Endothelial cell of umbilical vein (primary cell): ENCODE data around the gene SLCO2A1. TPM values are rescaled to one million over a fixed set of nuclear protein-coding genes. Genes with fewer than 3 reads are reported as not detected.

Source experiments
- BruUV-seq: library from RNA; stranded (reverse); fragments of 400-500 nt; replicated peaks from 2 replicates; lab custom pipeline; 2021; lab: Mats Ljungman, UMichigan
- CTCF ChIA-PET: fragments of 300-600, 350-600 bp; sonication (Branson Sonifier 250); formaldehyde crosslinking; loops from one replicate; lab custom pipeline; 2021; ENCODE audit warnings: antibody characterized with exemption, inconsistent platforms; lab: Charles Lee
- POLR2A ChIA-PET: fragments of 300-600, 350-600 bp; sonication (Branson Sonifier 250); formaldehyde crosslinking; loops from one replicate; lab custom pipeline; 2021; ENCODE audit warnings: antibody characterized with exemption, inconsistent platforms; lab: Charles Lee
- DNase-seq: peaks from one replicate; pipeline ENCODE4 v3.0.0-alpha.2; 2011; ENCODE audit warnings: low read depth, low spot score
- FAIRE-seq: peaks from 2 replicates; lab custom pipeline; 2011; peaks lifted over from hg19 to GRCh38; lab: Jason Lieb, UNC
- H2AFZ ChIP-seq: 2 replicates; pipeline ENCODE4 v1.6.0; 2012; ENCODE audit warnings: low read depth, low read length, control low read depth, inconsistent platforms
- H3K27ac ChIP-seq: 2 replicates; pipeline ENCODE4 v1.5.1; 2011; ENCODE audit warnings: low read depth, mild to moderate bottlenecking, control low read depth, low read length, moderate library complexity; ENCODE audit not compliant: insufficient read depth
- H3K27me3 ChIP-seq, 2 experiments: 2 replicates each; pipeline versions ENCODE4 v1.6.0 to v1.6.1; 2011; ENCODE audit warnings: low read length in 2 of 2, mixed read lengths in 1 of 2; ENCODE audit not compliant: control insufficient read depth in 2 of 2, insufficient read depth in 2 of 2
- H3K36me3 ChIP-seq, 2 experiments: 2 replicates in 1 of 2; 3 replicates in 1 of 2; pipeline ENCODE4 v1.5.1; 2011; ENCODE audit warnings: low read length in 2 of 2, mild to moderate bottlenecking in 1 of 2, moderate library complexity in 1 of 2; ENCODE audit not compliant: control insufficient read depth in 2 of 2, insufficient read depth in 2 of 2; ENCODE audit errors: extremely low read depth in 1 of 2
- H3K4me1 ChIP-seq: 3 replicates; pipeline ENCODE4 v1.5.1; 2011; ENCODE audit warnings: mild to moderate bottlenecking, low read length; ENCODE audit not compliant: control insufficient read depth, insufficient read depth; ENCODE audit errors: extremely low read depth
- H3K4me2 ChIP-seq: 2 replicates; pipeline ENCODE4 v1.6.1; 2011; ENCODE audit warnings: low read length, control low read depth, mixed read lengths; ENCODE audit not compliant: insufficient read depth
- H3K4me3 ChIP-seq, 3 experiments: fragments of 200-600 bp in 1 of 3; sonication (generic), shearing (Covaris generic) in 1 of 3; replicated peaks in 1 of 3; 2 replicates each; pipeline ENCODE4 v1.5.1; 2011 to 2016; ENCODE audit warnings: control low read depth in 3 of 3, low read length in 3 of 3, mild to moderate bottlenecking in 2 of 3, inconsistent platforms in 1 of 3, low read depth in 1 of 3, moderate library complexity in 1 of 3; ENCODE audit not compliant: insufficient read depth in 1 of 3
- H3K79me2 ChIP-seq: 2 replicates; pipeline ENCODE4 v1.6.0; 2012; ENCODE audit warnings: low read length, inconsistent platforms; ENCODE audit not compliant: control insufficient read depth, insufficient read depth
- H3K9ac ChIP-seq: replicated peaks from 2 replicates; pipeline ENCODE3; 2011; ENCODE audit warnings: low read length, control low read depth; ENCODE audit not compliant: insufficient read depth; ENCODE audit errors: extremely low read depth
- H3K9me1 ChIP-seq: replicated peaks from 3 replicates; pipeline ENCODE4 v1.6.0; 2011; ENCODE audit warnings: mild to moderate bottlenecking, low read length; ENCODE audit not compliant: control insufficient read depth, insufficient read depth; ENCODE audit errors: extremely low read depth
- H3K9me3 ChIP-seq: replicated peaks from 2 replicates; pipeline ENCODE4 v1.5.1; 2012; ENCODE audit warnings: low read length, inconsistent platforms; ENCODE audit not compliant: control insufficient read depth, insufficient read depth
- H4K20me1 ChIP-seq: replicated peaks from 2 replicates; pipeline ENCODE3; 2011; ENCODE audit warnings: mild to moderate bottlenecking, low read length; ENCODE audit not compliant: control insufficient read depth, insufficient read depth; ENCODE audit errors: extremely low read depth
- EZH2 ChIP-seq: IDR thresholded peaks from 2 replicates; pipeline ENCODE4 v1.6.1; 2012; ENCODE audit warnings: borderline replicate concordance, low read depth, mild to moderate bottlenecking, moderate library complexity, low read length, inconsistent platforms; ENCODE audit not compliant: severe bottlenecking
- FOS ChIP-seq: IDR thresholded peaks from 2 replicates; pipeline ENCODE4 v1.6.1; 2011; ENCODE audit warnings: mild to moderate bottlenecking, low read length, moderate library complexity, borderline replicate concordance; ENCODE audit not compliant: insufficient read depth
- GATA2 ChIP-seq: IDR thresholded peaks from 2 replicates; pipeline ENCODE4 v1.7.0; 2011; ENCODE audit warnings: low read depth, mild to moderate bottlenecking, moderate library complexity, mixed read lengths, low read length; ENCODE audit not compliant: insufficient read length, insufficient read depth
- JUN ChIP-seq: IDR thresholded peaks from 2 replicates; pipeline ENCODE4 v1.6.1; 2011; ENCODE audit warnings: borderline replicate concordance, low read depth; ENCODE audit not compliant: insufficient read length, insufficient read depth
- MAX ChIP-seq: IDR thresholded peaks from 2 replicates; pipeline ENCODE4 v1.6.1; 2011; ENCODE audit not compliant: insufficient read depth, insufficient read length
- MYC ChIP-seq: IDR thresholded peaks from one replicate; pipeline ENCODE4 v1.6.1; 2011; ENCODE audit warnings: mild to moderate bottlenecking, low read depth, low read length
- POLR2A ChIP-seq: IDR thresholded peaks from 2 replicates; pipeline ENCODE4 v1.6.1; 2012; ENCODE audit warnings: low read depth, mild to moderate bottlenecking, control low read depth, low read length
- POLR2AphosphoS5 ChIP-seq: IDR thresholded peaks from 2 replicates; pipeline ENCODE4 v1.6.1; 2012; ENCODE audit warnings: low read depth, mild to moderate bottlenecking, control low read depth, low read length, moderate library complexity; ENCODE audit not compliant: insufficient read depth
- dilution Hi-C: fragments of 300-500 bp; cut with MboI; formaldehyde crosslinking; loops from one replicate; pipeline ENCODE4 v1.15.0; 2019; ENCODE audit warnings: low sequenced_read_pairs; ENCODE audit not compliant: extremely low pct_ligation_motif_present
- intact Hi-C: fragments of 100-400 bp; cut with micrococcal nuclease; formaldehyde crosslinking; loops from one replicate; pipeline ENCODE4 v1.10.0; 2022
- polyA plus RNA-seq, 4 experiments: library from polyadenylated mRNA; depleted of rRNA in 3 of 4; stranded (reverse) in 3 of 4; unstranded in 1 of 4; fragments of >200 nt; gene quantifications; 2 replicates each; pipeline versions ENCODE4 v1.2.1 to v1.2.3, GENCODE V29; 2011 to 2012; ENCODE audit warnings: missing spikeins in 1 of 4
- total RNA-seq: library from RNA; stranded (reverse); gene quantifications from 2 replicates; pipeline ENCODE4 v1.2.3, GENCODE V29; 2021
- TF ChIP-seq, protein P1 (sequence below), 2 donors: IDR thresholded peaks; 1 replicate in 1 of 2; 2 replicates in 1 of 2; pipeline ENCODE4 v1.5.1; 2011; ENCODE audit warnings: low read length in 2 of 2, mild to moderate bottlenecking in 2 of 2, moderate library complexity in 2 of 2, control low read depth in 1 of 2, inconsistent platforms in 1 of 2, low read depth in 1 of 2; ENCODE audit not compliant: insufficient read depth in 1 of 2; ENCODE audit errors: extremely low read depth in 1 of 2

Gene SLCO2A1
- total and polyA plus RNA-seq, 2 donors (not counting 3 experiments of a cell fraction or from before 2014, with no cell fraction given), result 1.4 to 11.9 TPM

GRCh38 chr3:133897547-133897946, 132.2 kb downstream of the SLCO2A1 start:
- H3K27me3 ChIP-seq, result peaks cover 16 to 20% of the 10 kb centered on the region in 2 experiments
- POLR2A ChIA-PET, result no interaction called here
- intact Hi-C loops, result no loop called here

More at GRCh38 chr3:133897547-133897946, 132.2 kb downstream of the SLCO2A1 start:
- no peak overlapping the region for H3K4me2 ChIP-seq
- H3K9me1 ChIP-seq, result no peaks in the 10 kb centered on the region
- H3K4me1 ChIP-seq, result peaks cover 6% of the 10 kb centered on the region
- TF ChIP-seq POLR2A (no peak), POLR2AphosphoS5 (no peak), MYC (no peak), GATA2 (no peak), MAX (no peak), EZH2 (no peak), JUN (no peak), FOS (no peak)
- TF ChIP-seq, protein P1, sequence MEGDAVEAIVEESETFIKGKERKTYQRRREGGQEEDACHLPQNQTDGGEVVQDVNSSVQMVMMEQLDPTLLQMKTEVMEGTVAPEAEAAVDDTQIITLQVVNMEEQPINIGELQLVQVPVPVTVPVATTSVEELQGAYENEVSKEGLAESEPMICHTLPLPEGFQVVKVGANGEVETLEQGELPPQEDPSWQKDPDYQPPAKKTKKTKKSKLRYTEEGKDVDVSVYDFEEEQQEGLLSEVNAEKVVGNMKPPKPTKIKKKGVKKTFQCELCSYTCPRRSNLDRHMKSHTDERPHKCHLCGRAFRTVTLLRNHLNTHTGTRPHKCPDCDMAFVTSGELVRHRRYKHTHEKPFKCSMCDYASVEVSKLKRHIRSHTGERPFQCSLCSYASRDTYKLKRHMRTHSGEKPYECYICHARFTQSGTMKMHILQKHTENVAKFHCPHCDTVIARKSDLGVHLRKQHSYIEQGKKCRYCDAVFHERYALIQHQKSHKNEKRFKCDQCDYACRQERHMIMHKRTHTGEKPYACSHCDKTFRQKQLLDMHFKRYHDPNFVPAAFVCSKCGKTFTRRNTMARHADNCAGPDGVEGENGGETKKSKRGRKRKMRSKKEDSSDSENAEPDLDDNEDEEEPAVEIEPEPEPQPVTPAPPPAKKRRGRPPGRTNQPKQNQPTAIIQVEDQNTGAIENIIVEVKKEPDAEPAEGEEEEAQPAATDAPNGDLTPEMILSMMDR (IDR thresholded peaks at IDR 0.05; ENCODE audit: extremely low read depth in 1 of 2, insufficient read depth in 1 of 2, low read depth in 1 of 2, low read length in 2 of 2), result no peak
- no peaks in the 10 kb centered on the region for H3K9me3 ChIP-seq
- dilution Hi-C loops, result no loop called here
- CTCF ChIA-PET, result interaction anchor here (1.0 to 2.1 kb wide), 2 partner anchors 234 to 315 kb away, joined by 3 to 14 read pairs; no protein-coding TSS in a partner anchor
- H2AFZ ChIP-seq, result no peak overlapping the region
- no peak for FAIRE-seq
- no peaks in the 10 kb centered on the region for H3K36me3 ChIP-seq
- H4K20me1 ChIP-seq, result no peaks in the 10 kb centered on the region
- no peak overlapping the region for H3K9ac ChIP-seq
- no TSS peak for BruUV-seq
- no peaks in the 10 kb centered on the region for H3K79me2 ChIP-seq
- H3K27ac ChIP-seq, result no peak overlapping the region
- H3K4me3 ChIP-seq, result no peak overlapping the region
- no peak for DNase-seq
